DMS53 (cell line): ENCODE results near the gene DCP2.
A peak's percentile ranks its signal among the peaks of the same experiment; 100 is the strongest.

Source experiments
- DNase-seq: peaks from one replicate; lab custom pipeline; 2025; lab: John Stamatoyannopoulos, UW

DCP2 gene

DNA sequence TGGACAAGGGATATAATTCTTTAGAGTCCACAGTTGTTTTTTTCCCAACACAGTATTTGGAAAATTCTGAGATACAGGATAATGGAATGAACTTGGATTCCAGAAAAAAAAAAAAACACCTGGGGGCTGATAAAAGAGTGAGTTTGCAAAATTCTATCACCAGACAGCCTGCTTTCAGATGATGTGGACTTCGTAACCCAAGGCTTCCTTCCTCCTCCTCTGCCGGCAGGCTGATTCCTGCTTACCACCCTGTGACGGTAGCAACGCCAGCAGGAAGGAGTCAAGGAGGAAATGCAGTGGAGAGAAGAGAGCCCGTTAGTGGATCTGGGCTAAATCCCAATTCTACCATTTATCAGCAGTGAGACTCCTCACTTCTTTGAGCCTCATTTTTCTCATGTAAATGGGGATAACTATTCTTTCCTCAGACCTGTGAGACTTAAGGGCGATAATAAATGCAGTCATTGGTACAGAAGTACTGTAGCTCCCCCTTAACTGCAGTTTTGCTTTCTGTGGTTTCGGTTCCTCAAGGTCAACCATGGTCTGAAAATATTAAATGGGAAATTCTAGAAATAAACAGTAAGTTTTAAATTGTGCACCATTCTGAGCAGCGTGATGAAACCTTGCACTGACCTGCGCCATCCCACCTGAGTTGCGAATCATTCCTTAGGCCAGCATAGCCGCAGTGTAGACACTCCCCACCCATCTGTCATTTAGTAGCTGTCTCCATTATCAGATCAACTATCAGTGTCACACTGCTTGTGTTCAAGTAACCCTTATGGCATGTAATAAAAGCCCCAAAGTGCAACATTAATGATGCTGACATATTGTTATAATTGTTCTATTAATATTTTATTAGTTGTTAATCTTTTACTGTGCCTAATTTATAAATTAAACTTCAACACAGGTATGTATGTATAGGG is 71.4 kb downstream of the DCP2 start:
- no peak for DNase-seq

DNA sequence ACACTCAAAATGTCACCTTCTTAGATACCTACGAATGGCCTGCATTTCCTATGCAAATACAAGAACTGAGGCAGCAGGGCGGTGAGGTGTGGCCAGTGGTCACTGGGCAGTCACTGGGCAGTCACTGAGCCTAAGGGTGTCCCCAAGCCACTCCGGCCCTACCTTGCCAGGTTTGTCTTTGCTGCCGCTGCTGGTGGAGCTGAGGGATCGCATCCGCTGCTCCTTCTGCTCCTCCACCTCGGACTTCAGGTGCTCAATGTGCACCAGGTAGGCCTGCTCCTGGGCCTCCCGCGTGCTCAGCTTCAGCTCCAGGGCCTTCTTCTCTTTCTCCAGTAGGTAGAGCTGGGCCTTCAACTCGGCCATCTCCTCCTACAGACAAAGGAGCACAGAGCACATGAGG is 72.3 kb downstream of the DCP2 start:
- DNase-seq: no peak

DNA sequence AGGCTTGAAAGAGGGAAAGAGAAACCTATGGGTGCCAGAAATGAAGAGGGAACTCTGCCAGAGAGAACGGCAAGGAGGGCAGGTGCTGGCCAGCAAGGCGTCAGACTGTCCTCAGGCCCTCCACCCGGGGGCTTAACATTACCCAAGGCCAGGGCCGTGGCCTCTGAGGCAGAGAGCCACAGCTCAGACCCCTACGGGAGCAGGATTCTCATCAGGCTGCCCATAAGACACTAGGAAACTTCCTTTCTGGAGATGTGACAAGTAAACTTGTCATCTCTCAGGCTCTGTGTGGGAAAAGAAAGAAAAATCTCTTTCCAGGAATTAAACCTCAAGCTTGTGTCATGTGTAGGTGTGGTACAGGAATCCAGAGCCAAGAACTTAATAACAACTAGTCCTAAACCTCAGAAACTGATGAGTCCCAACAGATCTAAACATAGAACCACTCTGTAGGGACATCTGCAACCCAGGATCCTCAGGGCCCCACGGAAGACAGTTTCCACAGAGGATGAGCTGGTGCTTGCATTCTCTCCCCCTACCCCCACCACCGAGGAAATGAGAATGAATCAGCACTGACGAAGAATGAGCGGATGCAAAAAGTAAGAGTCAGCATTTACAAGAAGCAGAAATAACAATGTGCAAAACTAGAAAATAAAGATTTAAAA is 74.3 kb downstream of the DCP2 start:
- DNase-seq: no peak

DNA sequence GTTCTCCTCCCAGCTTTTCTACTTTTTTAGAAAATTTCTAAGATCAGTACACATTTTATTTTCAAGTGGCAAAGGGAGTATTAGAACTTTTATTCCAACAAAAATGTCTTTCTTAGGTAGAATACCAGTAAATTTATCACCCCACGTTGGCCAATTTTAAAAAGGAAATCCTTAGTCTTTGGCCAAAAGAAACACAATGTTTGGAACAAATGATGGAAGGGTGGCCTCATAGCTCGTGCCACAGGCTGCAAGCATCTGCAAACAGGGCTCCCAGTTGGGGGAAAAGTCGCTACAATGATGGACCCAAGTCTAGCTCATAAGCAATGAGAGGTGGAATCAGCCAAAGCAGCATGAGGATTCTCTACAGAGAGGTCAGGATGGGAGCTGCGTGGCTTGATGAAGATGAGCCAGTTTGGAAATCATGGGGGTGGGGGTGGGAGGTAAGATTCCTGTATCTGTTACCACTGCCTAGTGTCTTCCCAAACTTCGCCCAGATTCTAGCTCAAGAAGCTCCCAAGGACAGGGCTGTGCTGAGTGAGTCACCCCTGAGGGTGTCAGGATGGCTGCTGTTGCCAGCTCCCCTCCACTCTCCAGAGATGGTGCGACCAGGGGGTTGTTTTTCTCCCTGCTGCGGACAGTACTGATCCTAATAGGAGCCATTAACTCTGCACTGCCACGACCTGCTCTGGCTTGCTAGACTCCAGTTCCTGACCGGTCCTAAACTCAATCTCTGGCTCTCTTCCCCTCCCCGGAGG is 75.6 kb downstream of the DCP2 start:
- DNase-seq: no peak

DNA sequence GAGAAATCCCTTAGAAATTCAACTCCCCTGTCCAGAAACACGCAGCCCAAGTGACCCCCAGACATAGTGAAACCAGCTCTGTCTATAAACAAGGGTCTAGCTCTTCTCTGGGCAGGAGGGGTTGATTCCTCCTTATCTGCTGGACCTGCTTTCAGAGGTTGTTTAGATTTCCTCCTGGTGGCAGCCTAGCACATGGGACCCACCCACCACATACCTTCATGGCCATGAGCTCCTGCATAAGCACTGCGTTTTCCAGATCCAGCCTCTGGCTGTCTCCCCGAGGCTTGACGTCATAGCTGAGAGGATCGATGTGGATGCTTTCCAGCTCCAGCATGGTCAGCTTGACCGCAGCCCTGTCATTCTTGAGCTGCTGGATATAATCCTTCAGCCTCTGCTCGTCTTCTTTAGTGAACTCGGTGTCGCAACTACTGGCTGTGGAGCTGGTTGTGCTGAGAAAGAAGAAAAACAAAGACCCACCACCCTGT is 77.0 kb downstream of the DCP2 start:
- DNase-seq: no peak

DNA sequence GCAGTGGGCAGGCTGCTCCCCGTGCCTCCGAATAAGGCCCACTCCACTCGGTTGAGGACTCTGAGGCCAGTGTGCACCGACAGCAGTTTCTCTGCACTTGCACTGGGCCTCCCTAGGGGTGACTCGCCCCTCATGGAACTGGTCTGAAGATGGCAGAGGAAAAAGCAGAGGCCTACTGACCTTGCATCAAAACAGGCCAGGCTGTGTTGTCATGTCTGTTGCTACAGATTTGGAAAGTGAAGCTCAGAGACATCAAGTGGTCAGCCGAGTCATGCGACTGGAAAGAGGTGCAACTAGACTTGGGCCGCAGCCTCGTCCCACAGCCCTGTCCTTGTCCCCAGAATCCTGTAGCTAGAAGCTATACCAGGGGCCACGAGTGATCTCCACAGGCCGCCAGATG is 78.3 kb downstream of the DCP2 start:
- no peak for DNase-seq

DNA sequence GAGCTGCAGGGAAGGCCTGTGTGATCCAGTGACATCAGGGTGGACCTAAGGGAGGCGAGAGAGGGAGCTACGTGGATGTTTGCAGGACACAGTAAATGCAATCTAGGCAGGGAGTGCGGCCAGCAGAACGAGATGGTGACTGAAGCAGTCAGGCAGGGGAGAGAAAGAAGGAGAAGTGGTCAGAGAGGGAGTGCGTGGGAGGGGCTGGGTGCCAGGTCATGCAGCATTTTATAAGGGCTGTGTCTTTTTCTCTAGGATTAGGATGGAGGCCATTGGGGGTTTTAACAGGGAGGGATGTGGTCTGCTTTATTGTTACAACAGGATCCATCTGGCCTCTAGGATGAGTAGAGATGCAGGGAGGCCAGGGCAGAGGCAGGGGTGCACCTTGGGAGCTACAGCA is 80.4 kb downstream of the DCP2 start:
- no peak for DNase-seq

DNA sequence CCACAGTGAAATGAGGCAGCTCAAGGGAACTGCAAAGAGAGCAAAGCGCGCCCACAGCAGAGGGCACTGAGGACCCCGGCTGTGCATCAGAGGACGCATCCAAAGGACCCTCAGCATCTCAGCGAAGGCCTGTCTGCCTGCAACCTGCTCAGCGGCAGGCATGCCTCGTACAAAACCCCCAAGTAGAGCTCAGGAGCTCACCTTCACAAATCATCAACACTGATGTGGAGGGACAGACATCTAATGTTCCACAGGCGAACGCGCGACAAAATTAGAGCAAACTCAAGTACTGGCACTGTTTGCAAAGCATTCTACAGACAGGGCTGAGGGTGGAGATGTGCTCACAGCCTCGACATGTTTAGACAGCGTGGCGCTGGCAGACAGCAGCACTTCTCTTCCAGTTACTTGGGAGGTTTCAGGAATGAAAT is 81.0 kb downstream of the DCP2 start:
- peak; percentile 39 for DNase-seq

DNA sequence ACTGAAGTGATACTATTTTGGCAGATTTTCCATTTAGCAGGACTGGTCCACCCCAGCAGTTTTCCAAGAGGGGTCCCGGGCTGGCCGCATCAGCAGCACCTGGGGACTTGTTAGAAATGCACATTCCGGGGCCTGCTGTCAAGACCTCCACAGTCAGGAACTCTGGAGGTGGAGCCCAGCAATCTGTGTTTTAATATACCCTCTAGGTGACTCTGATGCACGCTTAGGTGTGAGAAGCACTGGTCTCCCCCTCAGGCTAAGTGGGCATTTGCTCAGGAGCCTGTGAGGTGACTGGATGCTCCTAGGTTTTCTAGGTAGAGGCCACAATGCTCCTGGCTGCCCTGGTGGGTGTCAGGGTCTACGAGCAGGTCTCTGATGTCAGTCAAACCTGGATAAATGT is 81.7 kb downstream of the DCP2 start:
- no peak for DNase-seq

DNA sequence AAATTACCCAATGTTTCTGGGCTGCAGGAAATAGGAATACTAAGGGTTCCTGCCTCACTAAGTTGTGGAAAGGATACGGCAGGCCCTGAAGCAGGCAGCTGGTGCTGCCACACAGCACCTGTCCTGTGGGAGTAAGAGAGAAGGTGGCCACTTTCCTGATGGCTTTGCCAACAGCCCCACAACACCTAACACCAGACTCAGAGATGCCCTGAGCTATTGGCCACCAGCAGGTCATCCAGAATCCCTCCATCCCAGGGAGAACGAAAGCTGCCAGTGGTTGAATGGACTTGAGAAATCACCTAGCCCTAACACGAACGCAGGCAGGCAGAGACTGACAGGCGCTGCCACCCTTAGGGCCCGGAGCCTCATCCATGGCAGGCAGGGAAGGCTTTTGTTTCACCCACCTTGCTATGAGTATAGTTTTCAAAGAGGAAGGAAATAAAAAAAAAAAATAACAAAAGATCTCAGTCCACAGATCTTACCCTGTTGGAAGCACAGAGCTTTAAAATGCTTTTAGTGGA is 82.2 kb downstream of the DCP2 start:
- DNase-seq: no peak

DNA sequence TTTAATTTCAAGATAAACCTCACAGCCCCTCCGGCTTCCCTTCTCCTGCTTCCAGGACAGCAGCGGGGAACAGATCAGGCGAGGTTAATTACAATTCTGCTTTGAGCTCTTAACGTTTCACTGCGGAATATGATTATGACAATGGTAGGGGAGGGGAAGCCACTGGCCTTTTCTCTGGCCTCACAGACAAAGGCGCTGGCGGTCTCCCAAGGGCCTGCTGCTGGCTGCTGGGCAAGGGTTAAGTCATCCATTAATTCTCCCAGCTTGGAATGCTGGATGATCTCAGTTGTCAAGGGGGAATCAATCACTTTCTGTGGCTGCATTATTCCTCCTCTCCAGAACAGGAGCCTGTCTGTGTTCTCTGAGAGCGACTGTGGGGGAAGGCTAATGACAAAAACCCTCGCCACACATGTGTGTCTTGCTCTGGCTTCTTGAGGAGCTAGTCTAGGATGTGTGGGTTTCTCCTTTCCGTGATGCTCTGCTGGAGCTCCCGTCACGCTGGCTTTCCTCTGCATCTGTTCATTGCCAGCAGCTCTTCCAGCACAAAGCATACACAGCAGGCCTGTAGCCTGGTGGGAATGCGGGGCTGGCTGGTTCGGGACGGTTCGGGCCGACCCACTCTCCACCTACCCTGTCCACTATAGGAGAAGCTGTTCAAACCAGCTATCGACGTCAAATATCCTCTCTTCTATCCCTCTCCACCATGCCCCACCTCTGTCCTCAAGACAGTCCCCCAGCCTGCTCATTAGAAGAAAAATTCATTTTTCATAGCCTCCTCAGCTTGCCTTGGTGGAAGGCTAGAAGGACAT is 82.8 kb downstream of the DCP2 start:
- DNase-seq: no peak

DNA sequence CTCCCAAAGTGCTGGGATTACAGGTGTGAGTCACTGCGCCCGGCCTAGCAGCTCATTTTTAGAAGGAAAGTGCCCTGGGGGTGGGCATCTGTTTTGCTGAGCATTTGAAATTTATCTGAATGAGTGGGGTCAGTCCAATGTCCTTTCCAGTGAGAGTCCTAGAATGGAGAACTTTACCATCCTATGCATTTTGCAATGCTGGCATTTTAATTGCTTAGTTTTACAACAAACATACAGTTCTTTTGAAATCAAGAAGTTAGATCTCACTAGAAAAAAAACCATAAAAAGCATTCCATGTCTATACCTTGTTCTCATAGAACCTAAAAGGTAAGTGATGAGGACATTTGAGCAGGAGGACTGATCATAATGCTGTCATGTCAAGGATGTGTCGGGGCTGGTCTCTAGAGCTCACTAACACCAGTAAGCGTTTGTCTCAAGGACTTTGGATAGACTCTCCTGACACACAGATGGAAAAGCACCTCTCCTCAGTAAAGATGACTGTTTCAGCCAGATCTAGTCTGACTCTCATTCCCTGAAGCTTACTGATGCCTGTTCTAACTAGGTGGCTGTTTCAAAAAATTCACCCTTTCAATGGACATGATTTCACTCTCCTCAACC is 83.9 kb downstream of the DCP2 start:
- no peak for DNase-seq

DNA sequence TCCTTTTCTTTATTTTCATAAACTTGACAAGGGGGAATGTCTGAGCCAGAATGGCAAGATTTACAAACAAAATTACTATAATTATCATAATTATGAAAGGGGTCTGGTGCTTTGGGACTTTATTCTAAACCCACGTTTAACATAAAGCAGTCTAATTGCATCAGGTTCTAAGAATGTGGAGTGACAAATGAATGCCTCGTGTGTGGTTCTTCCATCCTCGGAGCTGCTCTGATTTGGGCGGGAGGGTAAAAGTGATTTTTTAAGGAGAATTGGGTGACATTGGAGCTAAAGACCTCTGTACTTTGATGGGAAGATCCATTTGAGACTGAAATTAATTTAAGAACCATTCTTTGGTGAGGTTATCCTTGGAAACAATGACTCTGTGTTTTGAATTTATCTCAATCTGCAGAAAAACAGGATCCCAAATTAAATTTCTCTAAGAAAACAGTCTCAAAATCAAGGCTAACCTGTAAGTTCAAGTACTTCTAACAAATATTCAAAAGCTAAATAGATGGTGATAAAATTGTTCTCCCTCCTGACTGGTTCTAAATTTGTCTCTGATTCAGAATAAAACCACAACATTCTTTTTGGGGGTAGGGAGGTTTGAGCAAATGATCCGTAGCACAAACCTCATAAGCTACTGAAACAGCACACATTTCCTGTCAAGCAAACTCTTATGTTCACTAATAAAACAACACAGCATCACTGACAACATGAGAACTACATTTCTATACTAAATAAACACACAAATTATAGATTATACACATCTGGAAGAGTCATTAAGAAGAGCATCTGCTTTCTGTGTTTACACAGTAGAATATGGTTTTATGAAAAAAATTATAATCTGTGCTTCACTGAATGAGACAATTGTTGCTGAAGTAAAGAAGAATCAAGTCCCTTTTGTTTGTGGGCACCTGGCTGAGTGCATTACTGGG is 85.5 kb downstream of the DCP2 start:
- DNase-seq: no peak

DNA sequence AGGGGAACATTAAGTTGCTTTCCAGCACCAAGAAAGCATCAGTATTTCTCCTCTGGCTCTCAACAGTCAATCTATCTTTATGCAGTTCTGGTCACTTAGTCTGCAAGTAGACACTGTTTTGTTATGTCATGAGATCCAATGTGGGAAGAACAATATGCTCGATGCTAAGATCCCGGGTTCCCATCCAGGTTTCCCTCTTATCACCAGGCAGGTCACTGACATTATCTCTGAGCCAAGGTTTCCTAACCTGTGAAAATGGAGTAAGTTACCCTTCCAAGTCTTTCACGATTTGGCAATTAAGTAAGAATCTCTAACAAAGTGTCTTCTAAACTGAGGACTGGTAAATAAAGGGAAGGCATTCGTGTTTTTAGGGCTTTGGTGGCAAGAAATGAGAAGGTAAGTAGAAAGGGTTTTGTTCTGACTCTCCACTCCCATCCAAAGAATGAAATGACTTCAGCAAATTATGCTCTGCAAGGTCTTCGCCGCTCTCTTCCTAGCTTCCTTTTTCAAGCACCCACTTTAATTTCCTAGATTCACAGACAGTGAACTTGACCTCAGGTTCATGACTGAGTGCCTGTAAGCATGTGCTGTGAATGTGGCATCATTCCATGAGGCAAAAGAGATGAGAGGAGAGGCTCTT is 86.4 kb downstream of the DCP2 start:
- DNase-seq: no peak

DNA sequence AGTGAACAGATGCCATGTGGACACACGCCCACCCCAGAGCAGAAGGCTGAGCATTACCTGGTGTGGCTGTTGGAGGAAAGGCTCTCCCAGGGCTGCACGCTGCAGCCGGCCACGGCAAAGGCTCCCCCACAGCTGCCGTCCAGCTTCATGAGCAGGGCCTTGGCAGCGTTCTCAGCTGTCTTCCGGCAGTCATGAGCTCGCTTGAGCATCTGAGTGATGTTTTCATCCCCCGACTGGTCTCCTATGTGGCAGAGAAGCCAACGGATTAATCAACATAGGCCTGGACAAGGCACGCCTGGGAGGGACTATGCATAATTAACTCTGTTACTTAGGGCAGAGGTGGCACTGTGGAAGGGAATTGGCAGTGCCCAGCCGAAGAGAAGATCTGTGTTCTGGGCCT is 87.3 kb downstream of the DCP2 start:
- DNase-seq: no peak

DNA sequence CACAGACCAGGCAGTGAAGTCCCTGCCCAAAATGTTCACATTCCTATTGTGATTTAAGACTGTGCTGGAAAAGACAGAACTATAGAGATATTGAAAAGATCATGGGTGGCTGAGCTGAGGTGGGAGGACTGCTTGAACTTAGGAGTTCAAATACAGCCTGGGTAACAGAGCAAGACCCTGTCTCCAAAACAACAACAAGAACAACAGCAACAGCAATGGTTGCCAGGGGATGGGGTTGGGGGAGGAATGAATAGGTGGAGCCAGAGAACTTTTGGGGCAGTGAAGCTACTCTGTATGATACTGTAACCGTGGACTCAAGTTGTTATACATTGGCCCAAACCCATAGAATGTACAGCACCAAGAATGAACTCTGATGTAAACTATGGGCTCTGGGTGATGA is 88.2 kb downstream of the DCP2 start:
- no peak for DNase-seq

DNA sequence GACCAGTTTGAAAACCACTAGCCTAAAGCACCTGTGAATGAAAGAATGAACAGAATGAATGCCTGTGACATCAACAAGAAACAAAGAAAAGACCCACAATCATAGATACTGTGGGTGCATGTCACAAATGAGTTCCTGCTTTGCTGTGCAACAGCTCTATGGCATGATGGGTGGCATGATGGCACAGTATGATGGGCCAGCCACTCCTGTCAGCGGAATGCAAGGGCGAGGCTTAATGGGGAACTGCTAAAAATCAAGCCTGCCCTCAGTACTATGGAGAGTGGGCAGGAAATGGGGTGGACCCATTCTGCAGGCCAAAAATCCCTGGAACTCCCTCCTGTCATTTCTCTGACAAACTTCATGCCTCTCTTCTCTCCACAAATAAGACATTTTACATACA is 89.0 kb downstream of the DCP2 start:
- DNase-seq: no peak

DNA sequence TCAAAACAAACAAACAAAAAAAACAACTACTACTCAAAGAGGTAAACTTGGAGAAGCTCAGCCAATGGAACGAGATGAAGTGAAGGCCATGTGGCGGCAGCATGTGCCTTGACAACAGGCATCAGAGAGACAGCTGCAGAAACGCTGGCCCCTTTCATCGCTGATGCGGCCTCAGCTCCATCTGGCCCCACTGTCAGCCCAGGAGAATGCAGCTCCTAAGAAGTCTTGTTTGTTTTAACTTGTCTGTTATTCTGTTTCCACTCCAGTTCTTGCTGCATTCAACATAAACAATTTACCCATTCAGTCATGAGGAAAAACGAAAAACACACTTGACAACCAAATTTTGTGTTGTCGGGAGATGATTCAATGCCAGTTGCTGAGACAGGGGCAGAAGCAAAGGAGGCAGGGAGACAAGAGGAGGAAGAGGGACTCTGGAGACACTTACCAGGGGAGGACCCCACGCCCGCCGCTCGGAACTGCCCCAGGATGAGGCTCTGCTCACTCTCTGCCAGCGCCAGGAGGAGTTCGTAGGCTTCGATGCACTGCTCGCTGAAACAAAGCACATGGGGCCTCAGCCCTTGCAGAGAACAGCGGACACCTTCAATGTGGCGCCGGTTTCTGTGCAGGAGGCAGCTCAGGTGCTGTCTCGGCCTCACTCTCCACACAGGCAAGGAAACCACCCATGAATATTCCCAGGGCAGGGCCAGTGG is 91.2 kb downstream of the DCP2 start:
- no peak for DNase-seq

DNA sequence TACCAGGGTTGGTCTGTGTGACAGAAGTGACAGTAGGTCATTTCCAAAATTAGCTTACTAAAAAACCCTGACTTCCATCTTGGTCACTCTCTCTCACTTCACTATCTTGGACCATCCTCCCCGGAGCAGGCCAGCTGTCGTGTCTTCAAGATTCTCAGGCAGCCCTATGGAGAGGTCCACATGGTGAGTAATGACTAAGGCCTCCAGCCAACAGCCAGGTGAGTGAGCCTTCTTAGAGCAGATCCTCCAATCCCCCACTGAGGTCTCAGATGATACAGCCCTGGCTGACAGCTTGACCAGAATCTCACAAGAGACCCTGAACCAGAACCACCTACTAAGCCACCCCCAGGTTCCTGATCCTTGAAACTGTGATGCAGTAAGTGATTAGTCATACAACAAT is 92.0 kb downstream of the DCP2 start:
- no peak for DNase-seq
